ENCODE results near the gene INPP5J. TPM values are rescaled to one million over a fixed set of nuclear protein-coding genes. Genes with fewer than 3 reads are reported as not detected.
A peak's percentile ranks its signal among the peaks of the same experiment; 100 is the strongest.

INPP5J gene
- total and polyA plus RNA-seq, 2 of the 13 experiments (the other 11 are each of a cell fraction or from before 2014, with no cell fraction given), result 0.24 to 1.1 TPM

GRCh38 chr22:31089160-31090100 lies 33.3 kb upstream of the INPP5J start (continued):
- peak; percentile 69 for TF ChIP-seq SMC3 (IDR thresholded peaks at IDR 0.05; ENCODE audit: low read length)
- TF ChIP-seq ETS1 (CRISPR knock-in tag; IDR thresholded peaks at IDR 0.05), result no peak
- TF ChIP-seq ZNF850 (CRISPR knock-in tag; conservative IDR thresholded peaks at IDR 0.05), result no peak
- no peak for TF ChIP-seq RNF219 (CRISPR knock-in tag; IDR thresholded peaks at IDR 0.05)
- no peak for TF ChIP-seq ZMYM3 (CRISPR knock-in tag; IDR thresholded peaks at IDR 0.05)
- peak; percentile 94 for TF ChIP-seq RXRA (CRISPR knock-in tag; IDR thresholded peaks at IDR 0.05)
- no peak for TF ChIP-seq MYNN (CRISPR knock-in tag; IDR thresholded peaks at IDR 0.05; ENCODE audit: low read depth)
- TF ChIP-seq ZMYM4 (CRISPR knock-in tag; IDR thresholded peaks at IDR 0.05), result no peak
- no peak for TF ChIP-seq CCAR2 (optimal IDR thresholded peaks at IDR 0.05; ENCODE audit: low read depth, low read length)
- TF ChIP-seq ZNF83 (CRISPR knock-in tag; IDR thresholded peaks at IDR 0.05; ENCODE audit: borderline replicate concordance), result no peak
- TF ChIP-seq HOXA7 (CRISPR knock-in tag; IDR thresholded peaks at IDR 0.05), result no peak
- peak; percentile 35 for TF ChIP-seq XRCC5 (optimal IDR thresholded peaks at IDR 0.05; ENCODE audit: low read length)
- no peak for TF ChIP-seq HNRNPUL1 (IDR thresholded peaks at IDR 0.05; ENCODE audit: low read depth, low read length)
- TF ChIP-seq, protein P1, sequence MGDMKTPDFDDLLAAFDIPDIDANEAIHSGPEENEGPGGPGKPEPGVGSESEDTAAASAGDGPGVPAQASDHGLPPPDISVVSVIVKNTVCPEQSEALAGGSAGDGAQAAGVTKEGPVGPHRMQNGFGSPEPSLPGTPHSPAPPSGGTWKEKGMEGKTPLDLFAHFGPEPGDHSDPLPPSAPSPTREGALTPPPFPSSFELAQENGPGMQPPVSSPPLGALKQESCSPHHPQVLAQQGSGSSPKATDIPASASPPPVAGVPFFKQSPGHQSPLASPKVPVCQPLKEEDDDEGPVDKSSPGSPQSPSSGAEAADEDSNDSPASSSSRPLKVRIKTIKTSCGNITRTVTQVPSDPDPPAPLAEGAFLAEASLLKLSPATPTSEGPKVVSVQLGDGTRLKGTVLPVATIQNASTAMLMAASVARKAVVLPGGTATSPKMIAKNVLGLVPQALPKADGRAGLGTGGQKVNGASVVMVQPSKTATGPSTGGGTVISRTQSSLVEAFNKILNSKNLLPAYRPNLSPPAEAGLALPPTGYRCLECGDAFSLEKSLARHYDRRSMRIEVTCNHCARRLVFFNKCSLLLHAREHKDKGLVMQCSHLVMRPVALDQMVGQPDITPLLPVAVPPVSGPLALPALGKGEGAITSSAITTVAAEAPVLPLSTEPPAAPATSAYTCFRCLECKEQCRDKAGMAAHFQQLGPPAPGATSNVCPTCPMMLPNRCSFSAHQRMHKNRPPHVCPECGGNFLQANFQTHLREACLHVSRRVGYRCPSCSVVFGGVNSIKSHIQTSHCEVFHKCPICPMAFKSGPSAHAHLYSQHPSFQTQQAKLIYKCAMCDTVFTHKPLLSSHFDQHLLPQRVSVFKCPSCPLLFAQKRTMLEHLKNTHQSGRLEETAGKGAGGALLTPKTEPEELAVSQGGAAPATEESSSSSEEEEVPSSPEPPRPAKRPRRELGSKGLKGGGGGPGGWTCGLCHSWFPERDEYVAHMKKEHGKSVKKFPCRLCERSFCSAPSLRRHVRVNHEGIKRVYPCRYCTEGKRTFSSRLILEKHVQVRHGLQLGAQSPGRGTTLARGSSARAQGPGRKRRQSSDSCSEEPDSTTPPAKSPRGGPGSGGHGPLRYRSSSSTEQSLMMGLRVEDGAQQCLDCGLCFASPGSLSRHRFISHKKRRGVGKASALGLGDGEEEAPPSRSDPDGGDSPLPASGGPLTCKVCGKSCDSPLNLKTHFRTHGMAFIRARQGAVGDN (CRISPR knock-in tag; IDR thresholded peaks at IDR 0.05), result peak; percentile 42; the same call in 1 of the 2 replicates
- TF ChIP-seq ZMAT3 (CRISPR knock-in tag; conservative IDR thresholded peaks at IDR 0.05), result no peak
- TF ChIP-seq ZNF749 (CRISPR knock-in tag; IDR thresholded peaks at IDR 0.05; ENCODE audit: borderline replicate concordance), result no peak
- 0 out of 2 replicates have a peak, but pooled peaks have one; percentile 34 for TF ChIP-seq HNRNPL (IDR thresholded peaks at IDR 0.05; ENCODE audit: low read depth, low read length)
- TF ChIP-seq MAFK (conservative IDR thresholded peaks at IDR 0.05 in 1 of 2, IDR thresholded peaks at IDR 0.05 in 1 of 2; ENCODE audit: low read length in 2 of 2), result no peak
- no peak for TF ChIP-seq ZNF331 (CRISPR knock-in tag; IDR thresholded peaks at IDR 0.05)
- no peak for TF ChIP-seq ZNF382 (CRISPR knock-in tag; IDR thresholded peaks at IDR 0.05; ENCODE audit: borderline replicate concordance)
- no peak for TF ChIP-seq SUZ12 (IDR thresholded peaks at IDR 0.05; ENCODE audit: low read depth, low read length)
- peak in 1 of 2 experiments; percentile 30; a peak in 1 of 4 replicates for TF ChIP-seq NR2F1 (CRISPR knock-in tag; IDR thresholded peaks at IDR 0.05)
- TF ChIP-seq KDM6A (CRISPR knock-in tag; IDR thresholded peaks at IDR 0.05; ENCODE audit: low read depth), result no peak
